ENCODE results near the gene SLC25A6. TPM values are rescaled to one million over a fixed set of nuclear protein-coding genes. Genes with fewer than 3 reads are reported as not detected.
"Not testable (repeated sequence)": the region's sequence is repeated elsewhere in the genome, so short reads cannot be mapped to it uniquely, and the experiment has no call there.

The SLC25A6 gene
- polyA plus RNA-seq (ENCODE audit: insufficient read length in 10 of 10), result 100 to 1,000 TPM; 334 to 644 (median 473) TPM
- long read RNA-seq, donor 1, transcript SLC25A6-201 (4 exons, 2,062 nt), result major isoform, 356 of 517 reads
- long read RNA-seq, donor 1, partial matches to known transcripts, result 146 of 517 reads
- long read RNA-seq, donor 1, other reads (novel, unspliced or antisense), result 15 of 517 reads
- long read RNA-seq, donor 2, transcript SLC25A6-201 (4 exons, 2,062 nt), result major isoform, 283 of 369 reads
- long read RNA-seq, donor 2, partial matches to known transcripts, result 86 of 369 reads
- long read RNA-seq, donor 2, other reads (novel, unspliced or antisense), result 0 of 369 reads
- long read RNA-seq, donor 3, result 0 reads
- long read RNA-seq, donor 4, transcript SLC25A6-201 (4 exons, 2,062 nt), result major isoform, 341 of 553 reads
- long read RNA-seq, donor 4, partial matches to known transcripts, result 212 of 553 reads
- long read RNA-seq, donor 4, other reads (novel, unspliced or antisense), result 0 of 553 reads
- long read RNA-seq, donor 5, transcript SLC25A6-201 (4 exons, 2,062 nt), result major isoform, 494 of 690 reads
- long read RNA-seq, donor 5, partial matches to known transcripts, result 181 of 690 reads
- long read RNA-seq, donor 5, other reads (novel, unspliced or antisense), result 15 of 690 reads
- long read RNA-seq, donor 6, transcript SLC25A6-201 (4 exons, 2,062 nt), result major isoform, 472 of 686 reads
- long read RNA-seq, donor 6, partial matches to known transcripts, result 194 of 686 reads
- long read RNA-seq, donor 6, other reads (novel, unspliced or antisense), result 20 of 686 reads
- long read RNA-seq, donor 7, transcript SLC25A6-201 (4 exons, 2,062 nt), result major isoform, 365 of 625 reads
- long read RNA-seq, donor 7, partial matches to known transcripts, result 247 of 625 reads
- long read RNA-seq, donor 7, other reads (novel, unspliced or antisense), result 13 of 625 reads
- long read RNA-seq, donor 8, transcript SLC25A6-201 (4 exons, 2,062 nt), result major isoform, 280 of 414 reads
- long read RNA-seq, donor 8, partial matches to known transcripts, result 128 of 414 reads
- long read RNA-seq, donor 8, other reads (novel, unspliced or antisense), result 6 of 414 reads
- long read RNA-seq, donor 9, transcript SLC25A6-201 (4 exons, 2,062 nt), result major isoform, 48 of 53 reads
- long read RNA-seq, donor 9, partial matches to known transcripts, result 5 of 53 reads
- long read RNA-seq, donor 9, other reads (novel, unspliced or antisense), result 0 of 53 reads

DNA sequence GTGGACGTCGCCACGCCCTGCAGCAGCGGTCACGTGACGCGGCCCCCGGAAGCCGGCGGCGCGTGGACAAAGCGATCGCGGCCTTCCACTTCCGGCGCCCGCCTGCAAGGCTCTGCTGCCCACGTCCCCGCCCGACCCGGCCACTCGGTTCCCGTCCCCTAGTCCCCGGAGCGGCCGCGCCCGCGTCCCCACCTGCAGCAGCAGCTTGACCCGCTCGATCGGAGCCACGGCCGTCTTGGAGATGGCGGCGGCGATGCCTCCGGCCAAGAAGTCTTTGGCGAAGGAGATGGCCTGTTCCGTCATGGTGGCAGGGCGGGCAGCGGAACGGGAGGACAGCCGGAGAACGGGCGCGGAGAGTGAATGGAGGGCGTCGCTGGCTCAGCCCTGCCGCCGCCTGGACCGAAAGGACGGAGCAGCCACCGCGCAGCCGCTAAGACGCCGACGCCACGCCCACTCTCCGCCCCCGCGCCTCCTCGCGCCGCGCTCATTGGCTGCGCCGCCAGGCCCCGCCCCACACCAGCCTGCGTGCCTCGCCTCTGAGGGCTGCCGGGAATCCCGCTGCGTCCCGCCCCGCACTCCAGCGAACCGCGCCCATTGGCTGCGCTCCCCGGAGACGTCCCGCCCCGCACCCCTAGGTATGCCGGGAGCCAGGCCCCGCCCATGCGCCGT, at the start of gene SLC25A6:
TSS of gene SLC25A6 (minus strand) at position 407 of the 669 bp plus-strand sequence. CDS start at position 303, 104 bp downstream.
- DNase-seq, result peak; percentile 98 to 99 (median 98)

DNA sequence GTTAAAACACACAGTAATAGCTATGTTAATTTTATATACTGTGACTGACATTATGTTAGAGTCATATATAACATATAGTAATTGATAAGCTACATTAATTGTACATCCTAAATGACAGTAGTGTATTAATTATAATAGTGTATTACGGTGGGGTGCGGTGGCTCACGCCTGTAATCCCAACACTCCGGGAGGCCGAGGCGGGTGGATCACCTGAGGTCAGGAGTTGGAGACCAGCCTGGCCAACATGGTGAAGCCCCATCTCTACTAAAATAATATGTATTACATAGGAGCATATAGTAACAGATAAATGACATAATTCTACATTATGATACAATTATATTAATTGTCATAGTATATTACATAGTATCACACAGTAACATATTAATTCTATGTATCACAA, 48.6 kb upstream of the SLC25A6 start:
- DNase-seq, result no peak

DNA sequence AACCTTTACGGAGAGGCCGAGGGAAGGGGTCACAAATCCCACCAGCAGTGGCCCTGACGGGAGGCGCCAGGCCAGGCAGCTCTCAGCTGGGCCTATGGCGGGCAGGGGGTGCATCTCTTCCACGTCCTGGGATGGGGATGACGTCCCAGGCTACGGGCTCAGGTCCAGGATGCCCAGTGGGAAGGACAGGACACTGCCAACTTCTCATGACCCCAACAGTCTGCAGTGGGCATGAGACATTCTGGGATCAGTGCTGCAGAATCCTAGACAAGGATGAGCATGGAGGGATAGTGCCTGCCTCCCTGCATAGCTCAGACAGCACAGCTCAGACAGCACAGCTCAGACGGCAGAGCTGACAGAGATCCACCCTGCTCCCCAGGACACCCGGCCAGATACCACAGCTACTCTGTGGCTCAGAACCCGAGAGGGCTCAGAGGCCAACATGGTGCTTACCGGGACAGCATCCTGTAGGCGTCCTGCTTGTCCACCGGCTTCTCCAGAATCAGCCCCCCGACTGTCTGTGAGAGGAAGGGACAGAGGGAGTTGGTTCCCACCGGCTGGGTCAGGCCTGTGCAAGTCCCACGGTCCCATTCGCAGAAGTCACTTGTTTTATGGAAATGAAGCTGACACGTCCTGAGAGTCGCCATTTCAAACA, 43.5 kb upstream of the SLC25A6 start:
- no peak for DNase-seq

DNA sequence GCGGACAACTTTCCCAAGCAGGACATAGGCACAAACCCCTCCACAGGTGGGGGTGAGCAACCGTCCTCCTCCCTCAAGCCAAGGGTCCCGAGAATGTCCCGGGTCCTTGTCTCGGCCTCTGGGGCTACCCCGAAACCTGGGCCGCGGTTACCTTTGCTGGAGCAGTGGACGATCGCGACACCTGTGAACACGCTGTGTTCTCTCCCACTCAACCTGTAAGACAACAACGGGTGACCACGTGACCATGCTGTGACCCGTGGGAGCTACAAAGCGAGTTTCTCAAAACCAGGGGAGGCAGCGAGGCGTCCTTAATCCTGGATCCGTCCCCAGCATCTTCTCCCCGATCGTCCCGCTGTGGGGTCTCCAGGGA, 42.9 kb upstream of the SLC25A6 start:
- no peak for DNase-seq

DNA sequence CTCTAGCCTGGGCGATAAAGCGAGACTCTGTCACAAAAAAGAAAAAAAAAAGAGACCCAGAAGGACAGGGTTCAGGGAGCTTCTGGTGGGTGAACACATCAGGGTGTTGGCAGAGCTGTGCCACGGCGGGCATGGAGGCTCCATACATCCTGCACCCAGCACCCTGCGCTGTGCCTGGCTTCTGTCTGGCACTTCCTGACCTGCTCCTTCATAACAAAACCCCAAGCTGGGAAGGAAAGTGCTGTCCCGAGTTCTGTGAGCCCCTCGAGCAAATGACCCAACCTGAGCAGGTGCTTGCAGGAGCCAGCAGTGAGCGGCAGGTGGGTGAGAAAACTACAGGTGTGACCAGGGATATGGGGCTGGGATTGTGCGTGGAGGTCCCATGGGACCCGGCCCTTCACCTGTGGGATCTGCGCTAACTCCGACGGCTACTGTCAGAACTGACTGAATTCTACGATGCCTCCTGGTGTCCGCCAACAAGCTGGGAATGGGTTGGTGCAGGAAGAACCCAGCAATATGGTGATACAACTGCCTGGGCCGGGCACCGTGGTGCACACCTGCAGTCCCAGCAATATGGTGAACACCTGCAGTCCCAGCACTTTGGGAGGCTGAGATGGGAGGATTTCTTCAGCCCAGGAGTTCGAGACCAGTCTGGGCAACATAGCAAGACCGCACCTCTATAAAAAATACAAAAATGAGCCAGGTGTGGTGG, 41.9 kb upstream of the SLC25A6 start:
- DNase-seq, result no peak

DNA sequence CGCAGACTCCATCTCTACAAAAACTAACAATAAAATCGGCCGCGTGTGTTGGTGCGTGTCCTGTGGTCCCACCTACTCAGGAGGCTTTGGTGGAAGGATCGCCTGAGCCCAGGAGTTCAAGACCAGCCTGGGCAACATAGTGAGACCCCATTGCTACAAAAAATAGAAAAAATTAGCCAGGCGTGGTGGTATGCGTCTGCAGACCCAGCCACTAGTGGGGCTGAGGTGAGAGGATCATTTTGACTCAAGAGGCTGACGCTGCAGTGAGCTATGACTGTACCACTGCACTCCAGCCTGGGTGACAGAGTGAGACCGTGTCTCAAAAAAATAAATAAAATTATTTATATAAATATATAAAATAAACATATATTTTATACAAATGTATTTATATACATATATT, 38.5 kb upstream of the SLC25A6 start:
- DNase-seq, result no peak

DNA sequence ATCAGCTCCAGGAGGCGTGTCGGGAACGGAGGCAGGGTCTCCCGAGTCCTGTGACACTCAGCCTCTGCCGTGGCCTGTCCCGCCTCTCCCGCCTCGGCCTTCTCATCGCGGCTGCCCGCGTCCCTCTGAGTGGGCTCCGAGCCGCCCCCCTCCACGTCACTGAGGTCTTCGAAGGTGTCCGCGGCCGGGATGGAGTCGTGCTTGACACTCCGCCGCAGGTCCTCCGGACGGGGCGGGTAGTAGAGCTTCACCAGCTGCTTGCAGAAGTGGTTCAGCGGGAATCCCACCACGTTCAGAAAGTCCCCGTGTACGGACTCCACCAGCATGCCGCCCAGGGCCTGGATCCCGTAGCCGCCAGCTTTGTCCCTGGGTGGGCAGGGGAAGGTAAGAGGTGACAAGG, 35.8 kb upstream of the SLC25A6 start:
- DNase-seq, result no peak

DNA sequence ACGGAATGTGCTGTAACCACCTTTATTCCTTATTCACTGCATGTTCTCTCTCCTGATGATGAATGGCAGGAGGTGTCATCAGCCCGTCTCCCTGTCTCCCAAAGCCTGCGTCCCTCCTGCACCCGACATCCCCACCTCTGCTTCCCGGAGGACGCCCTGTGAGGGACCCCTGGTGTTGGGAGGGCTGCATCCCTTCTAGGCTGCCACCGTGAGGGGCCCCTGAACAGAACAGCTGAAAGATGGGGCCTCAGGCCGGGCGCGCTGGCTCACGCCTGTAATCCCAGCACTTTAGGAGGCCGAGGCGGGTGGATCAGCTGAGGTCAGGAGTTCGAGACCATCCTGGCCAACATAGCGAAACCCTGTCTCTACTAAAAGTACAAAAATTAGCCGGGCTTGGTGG, 34.4 kb upstream of the SLC25A6 start:
- DNase-seq, result not testable (repeated sequence)

DNA sequence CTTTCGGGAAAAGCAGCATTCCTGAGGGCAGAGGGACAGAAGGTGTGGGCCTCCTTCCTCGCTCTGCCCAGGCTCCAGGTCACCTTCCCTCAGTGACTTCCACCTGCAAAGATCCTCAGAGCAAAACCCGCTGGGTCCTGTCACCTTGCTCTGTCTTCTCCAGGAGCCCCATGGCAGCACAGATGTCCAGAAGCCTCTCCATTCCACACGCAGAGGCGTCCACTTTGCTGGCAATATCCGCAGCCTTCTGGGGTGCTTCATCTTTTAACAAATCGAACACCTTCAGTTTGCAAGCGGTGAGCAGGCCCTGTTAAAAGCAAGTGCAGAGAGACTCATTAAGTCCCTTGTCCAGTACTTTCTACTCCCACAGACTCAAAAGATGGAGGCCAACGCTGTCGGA, 33.5 kb upstream of the SLC25A6 start:
- no peak for DNase-seq

DNA sequence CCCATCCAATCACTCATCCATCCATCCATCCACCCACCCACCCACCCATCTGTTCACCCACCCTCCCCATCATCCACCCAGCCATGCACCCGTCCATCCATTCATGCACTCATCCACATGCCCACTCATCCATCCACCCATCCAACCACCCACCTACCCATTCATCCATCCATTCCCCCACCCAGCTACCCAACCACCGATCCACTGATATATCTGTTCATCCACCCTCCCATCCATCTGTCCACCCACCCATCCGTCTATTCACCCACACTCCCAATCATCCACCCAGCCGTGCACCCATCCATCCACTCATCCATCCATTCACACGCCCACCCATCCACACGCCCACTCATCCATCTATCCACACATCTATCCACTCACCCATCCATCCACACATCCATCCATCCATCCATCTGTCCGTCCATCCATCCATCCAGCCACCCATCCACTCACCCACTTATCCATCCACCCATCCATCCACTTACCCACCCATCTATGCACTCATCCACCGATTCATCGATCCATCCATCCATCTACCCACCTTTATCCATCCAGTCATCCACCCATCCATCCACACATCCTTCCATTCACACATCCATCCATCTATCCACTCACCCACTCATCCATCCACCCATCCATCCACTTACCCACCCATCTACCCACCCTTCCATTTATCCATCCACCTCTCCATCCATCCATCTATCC, 32.4 kb upstream of the SLC25A6 start:
- DNase-seq, result no peak

DNA sequence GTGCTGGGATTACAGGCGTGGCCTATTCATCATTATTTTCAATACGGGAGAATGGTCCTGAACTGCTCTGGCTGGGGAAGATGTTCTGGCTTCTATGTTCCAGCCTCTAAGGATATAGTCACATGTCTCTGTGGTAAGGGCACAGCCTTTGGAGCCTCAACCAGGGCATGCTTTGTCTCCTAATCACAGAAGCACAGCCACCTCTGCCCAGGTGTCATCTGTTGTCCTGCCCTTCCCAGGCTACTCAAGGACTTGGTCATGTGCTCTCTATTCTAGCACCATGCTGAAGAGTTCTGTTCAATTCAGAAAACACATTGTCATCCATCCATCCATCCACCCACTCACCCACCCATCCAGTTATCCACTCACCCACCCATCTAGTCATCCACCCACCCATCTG, 31.3 kb upstream of the SLC25A6 start:
- DNase-seq, result no peak

DNA sequence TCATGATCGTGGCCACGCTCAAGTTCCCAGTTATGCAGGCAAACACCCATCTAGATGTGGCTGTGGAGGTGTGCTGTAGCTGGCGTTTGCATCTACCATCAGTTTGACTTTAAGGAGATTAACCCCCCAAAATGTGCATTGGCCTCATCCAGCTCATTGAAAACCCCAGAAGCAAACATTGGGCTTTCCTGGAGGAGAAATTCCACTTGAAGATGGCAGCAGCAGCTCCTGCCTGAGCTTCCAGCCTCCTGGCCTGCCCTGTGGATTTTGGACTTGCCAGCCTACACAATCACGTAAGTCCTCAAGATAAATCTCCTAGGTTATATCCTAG, 30.2 kb upstream of the SLC25A6 start:
- DNase-seq, result no peak

DNA sequence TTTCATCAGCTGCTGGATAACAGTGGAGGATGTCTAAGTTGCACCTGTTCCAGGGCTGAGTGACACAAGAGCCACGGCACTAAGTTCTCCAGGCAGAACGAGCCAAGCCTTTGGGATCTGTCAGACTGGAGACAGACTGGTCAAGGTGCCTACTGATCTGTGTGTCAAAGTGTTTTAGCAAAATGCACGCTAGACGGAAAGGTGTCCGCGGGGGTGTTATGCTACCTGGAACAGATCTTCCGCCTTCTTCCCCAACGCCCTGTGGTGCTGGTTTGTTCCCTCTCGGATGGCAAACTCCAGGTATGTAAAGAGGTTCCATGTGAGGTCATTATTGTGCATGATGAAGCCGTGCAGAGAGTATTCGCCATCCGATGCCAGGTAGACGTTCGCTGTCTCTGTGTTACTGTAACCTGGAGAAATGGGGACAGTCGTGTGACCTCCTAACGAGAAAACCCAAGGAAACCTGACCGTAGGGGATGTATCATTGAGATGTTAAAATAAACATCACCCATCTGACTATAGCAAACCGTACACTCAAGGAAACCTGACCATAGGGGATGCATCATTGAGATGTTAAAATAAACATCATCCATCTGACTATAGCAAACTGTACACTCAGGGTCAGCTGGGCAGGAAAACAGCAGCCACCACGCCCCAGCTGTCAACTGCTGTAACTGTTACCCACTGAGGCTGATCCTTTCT, 29.7 kb upstream of the SLC25A6 start:
- DNase-seq, result no peak

DNA sequence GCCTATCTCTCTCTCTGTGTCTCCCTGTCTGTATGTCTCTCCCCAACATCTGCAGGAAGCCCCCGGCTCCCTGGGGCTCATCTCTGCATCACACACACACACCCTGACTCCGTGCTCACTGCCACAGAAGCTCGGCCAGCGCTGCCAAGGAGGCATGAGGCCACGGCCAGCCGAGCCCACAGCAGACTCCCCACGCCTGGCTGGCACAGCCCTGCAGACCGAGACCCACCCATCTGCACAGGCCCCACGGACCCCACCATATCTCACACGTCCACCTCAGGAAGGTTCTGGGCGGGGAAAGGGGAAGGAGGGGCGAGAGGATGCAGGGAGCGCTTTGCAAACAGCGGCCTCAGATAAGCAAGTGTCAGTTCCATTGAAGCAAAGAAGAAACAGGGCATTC, 28.5 kb upstream of the SLC25A6 start:
- no peak for DNase-seq

DNA sequence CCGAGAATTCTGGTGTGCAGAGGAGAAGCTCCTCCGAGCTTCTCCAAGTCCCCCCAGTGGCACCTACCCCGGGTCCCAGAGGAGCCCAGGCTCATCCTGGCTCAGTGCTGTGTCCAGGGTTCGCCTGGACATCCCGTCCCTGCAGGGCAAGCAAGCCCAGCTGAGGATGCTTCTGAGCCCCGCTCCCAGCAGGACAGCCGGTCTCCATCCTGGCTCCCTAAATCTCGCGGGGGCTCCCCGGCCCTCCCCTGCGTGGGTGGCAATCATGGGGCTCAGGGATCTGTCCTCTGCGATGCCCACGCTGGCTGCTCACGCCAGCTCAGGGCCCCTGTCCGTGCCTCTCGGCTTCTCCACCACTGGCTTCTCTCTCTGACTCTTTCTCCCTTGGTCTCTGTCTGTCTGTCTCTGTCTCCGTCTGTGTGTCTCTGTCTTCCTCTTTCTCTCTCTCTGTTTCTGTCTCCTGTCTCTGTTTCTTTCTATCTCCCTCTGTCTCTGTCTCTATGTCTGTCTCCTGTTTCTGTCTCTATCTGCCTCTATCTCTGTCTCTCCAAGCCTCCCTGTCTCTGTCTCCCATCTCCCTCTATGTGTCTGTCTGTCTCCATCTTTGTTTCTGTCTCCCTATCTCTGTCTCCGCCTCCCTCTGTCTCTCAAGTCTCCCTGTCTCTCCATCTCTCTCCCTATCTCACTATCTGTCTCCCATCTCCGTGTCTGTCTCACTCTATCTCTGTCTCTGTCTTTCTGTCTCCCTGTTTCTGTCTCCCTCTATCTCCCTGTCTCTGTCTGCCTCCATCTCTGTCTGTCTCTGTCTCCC, 27.8 kb upstream of the SLC25A6 start:
- no peak for DNase-seq

DNA sequence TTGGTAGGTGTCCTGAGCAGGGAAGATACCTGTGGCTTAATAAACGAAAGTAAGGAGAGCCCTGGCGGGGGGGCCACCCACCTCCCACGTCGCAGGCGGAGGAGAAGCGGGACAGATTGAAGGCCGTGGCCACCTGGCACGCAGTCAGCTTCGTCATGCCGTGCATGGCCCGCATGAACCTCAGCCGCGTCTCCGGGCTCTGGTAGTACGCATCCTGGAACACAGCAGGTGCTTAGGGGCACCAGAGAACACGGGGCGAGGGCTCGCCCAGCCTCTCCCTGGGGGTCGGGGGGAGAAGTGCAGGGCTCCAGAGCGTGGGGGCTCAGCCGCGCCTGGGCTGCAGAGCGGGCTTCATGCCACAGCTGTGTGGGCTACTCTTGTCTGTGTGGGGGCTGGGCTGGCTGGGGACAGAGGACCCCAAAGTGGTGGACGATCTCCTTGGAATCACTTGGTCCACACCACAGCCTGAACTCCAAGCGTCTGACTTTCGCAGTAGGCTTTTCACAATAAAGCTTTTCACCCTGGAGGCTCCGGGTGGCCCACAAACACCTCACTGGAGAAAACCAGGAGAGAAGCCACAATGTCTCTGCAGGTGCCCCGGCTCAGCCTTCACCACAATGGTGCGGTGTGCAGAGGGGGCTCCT, 27.1 kb upstream of the SLC25A6 start:
- DNase-seq, result no peak

DNA sequence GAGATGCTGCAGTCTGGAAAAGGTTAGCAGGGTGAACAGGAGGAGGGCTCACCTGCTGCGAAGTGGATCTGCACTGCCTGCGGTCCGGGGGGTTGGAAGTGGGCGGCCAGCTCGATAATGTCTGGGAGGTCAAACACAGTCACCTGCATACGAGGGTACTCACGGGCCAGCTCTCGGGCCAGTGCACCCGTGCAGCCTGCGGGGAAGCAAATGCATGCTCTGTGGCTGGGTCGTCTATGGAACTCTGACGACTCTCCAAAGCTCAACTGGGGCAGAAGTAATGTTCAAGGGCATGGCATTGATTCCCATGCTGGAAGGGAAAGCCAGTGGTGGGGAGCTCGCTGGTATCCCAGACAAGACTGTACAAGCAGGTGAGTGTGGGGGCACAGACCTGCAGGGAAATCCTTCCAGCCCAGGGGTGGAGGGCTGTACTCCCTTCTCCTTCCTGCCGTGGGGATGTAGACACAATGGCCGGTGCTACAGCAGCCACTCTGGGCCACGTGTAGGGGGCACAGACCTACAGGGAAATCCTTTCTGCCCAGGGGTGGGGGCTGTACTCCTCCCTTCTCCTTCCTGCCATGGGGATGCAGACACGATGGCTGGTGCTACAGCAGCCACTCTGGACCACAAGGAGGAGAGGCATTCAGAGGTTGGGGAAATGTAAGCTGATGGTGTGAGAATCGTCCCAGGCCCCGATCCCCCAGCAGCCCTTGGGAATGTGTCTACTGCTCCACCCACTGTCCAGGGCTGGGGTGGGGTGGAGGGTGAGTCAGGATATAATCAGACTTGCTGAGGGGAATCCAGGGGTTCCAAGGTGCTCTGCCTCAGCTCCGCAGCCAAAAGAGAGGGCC, 26.2 kb upstream of the SLC25A6 start:
- DNase-seq, result no peak
